ENCODE measurements around the gene BIRC3.

DNA sequence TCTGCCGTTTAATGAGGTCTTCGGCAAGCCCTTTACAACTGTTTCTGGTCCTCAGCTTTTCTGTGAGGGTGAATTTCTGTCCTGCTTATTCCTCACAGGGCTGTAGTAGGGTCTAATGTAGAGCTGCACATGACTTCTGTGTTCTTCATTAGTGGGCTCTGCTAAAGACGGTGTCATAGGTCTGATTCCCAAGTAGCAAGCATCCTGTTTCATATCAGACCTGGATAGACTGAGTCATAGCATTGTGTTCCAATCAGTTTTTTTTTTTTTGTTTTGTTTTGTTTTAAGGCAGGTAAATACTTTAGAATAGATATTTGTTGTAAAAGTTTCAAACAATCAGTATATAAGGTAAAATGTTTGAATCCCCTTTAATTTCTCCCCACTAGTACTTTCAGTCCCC, 65.1 kb downstream of the BIRC3 start:
- TF ChIP-seq GATA2 (IDR thresholded peaks at IDR 0.05; ENCODE audit: low read depth, low read length) (no peak), GATA3 (IDR thresholded peaks at IDR 0.05; ENCODE audit: low read depth, low read length) (no peak)

All from SH-SY5Y (cell line).